DND-41 (cell line): Measurements from ENCODE around the gene CSNK1E.

Source experiments
- EZH2 ChIP-seq: IDR thresholded peaks from 3 replicates; pipeline ENCODE4 v1.6.1; 2012; ENCODE audit warnings: borderline replicate concordance, low read depth, mild to moderate bottlenecking, moderate library complexity, low read length, inconsistent platforms; ENCODE audit not compliant: severe bottlenecking
- TF ChIP-seq, protein P1 (sequence below): IDR thresholded peaks from 2 replicates; pipeline ENCODE4 v1.5.1; 2012; ENCODE audit warnings: borderline replicate concordance, low read length, moderate library complexity, mild to moderate bottlenecking; ENCODE audit not compliant: poor library complexity, severe bottlenecking; ENCODE audit errors: extremely low read depth

DNA sequence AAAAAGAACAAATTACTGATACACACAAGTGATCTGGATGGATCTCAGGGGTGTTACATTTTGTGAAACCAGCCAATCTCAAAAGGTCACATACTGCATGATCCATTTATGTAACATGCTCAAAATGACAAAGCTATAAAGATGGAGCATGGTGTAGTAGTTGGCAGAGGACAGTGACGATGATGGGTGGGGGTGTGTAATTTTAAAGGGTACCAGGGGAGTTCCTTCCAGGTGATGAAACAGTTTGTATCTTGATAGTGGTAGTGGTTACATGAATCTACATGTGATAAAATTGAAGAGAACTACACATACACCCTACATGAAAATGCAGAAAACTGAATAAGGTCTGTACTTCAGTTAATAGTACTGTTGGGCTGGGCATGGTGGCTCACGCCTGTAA lies 61.5 kb downstream of the CSNK1E start:
- TF ChIP-seq, protein P1, sequence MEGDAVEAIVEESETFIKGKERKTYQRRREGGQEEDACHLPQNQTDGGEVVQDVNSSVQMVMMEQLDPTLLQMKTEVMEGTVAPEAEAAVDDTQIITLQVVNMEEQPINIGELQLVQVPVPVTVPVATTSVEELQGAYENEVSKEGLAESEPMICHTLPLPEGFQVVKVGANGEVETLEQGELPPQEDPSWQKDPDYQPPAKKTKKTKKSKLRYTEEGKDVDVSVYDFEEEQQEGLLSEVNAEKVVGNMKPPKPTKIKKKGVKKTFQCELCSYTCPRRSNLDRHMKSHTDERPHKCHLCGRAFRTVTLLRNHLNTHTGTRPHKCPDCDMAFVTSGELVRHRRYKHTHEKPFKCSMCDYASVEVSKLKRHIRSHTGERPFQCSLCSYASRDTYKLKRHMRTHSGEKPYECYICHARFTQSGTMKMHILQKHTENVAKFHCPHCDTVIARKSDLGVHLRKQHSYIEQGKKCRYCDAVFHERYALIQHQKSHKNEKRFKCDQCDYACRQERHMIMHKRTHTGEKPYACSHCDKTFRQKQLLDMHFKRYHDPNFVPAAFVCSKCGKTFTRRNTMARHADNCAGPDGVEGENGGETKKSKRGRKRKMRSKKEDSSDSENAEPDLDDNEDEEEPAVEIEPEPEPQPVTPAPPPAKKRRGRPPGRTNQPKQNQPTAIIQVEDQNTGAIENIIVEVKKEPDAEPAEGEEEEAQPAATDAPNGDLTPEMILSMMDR, result no peak
- TF ChIP-seq EZH2, result no peak
